GM19467 (cell line): ENCODE results near the gene ENOX1.

Experiments used
- ATAC-seq: cut with Tn5 transposase; IDR thresholded peaks from one replicate; pipeline ENCODE4 v1.9.1; 2021; ENCODE audit warnings: mild to moderate bottlenecking, moderate library complexity; ENCODE audit not compliant: unreplicated experiment

The ENOX1 gene

GRCh38 chr13:43326100-43326499 is 460.7 kb downstream of the ENOX1 start:
- ATAC-seq = no peak

DNA sequence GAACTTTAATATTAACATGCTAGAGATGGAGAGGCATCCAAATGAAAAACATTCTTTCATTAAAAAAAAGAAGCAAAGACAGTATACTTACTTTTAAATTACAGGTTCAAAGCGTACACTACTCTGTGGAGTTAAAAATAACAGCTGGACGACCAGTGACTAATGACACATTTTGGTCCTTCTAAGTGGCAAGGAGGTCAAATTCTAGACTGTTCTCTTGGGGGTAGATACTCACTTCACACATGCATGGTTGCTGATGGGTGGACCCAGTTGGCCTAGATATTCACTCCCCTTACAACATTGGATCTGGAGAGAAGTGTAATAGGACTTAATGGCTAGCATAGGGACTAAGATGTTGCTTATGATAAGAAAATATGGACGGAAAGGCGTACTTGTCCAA is 461.1 kb downstream of the ENOX1 start:
- ATAC-seq = no peak

- no peak for ATAC-seq
Observed at GRCh38 chr13:43324129-43324528, 462.6 kb downstream of the ENOX1 start.

DNA sequence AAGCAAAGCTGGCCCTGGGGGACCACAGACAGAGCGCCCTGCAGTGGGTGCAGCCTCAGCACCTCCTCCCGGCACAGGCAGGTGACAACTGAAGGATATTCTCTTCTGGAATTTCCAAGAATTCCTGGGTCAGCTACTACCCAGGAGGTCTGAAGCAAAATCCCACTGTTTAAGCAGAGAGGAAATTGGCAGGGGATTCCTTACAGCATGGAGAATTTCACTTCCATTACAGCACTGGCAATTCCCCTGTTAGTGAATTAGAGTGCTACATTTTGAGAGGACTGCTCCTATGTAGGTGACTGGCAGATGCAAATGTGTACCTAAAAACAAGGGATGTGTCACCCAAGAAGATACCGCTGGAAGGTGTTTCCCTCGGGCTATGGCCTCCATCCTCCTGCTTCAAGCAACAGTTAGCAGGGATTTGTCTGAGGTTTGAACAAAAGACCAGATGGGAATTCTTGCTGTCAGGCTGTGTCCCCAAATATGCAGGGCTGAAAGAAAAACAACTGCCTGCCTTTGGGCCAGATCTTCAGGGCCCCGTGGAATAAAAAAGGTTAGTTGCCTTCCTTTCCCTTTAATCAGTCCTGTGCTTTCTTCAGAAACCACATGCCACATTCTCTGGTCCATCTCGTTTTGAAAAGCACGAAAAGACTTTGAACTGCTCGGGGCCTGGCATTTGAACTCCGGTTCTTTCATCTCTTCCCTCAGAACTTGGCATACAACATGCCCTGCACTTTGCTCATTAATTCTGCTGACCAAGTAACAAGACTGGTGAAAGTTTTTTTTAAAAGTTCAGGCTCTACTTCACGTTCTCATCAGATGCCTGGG is 466.9 kb downstream of the ENOX1 start:
- ATAC-seq = no peak

GRCh38 chr13:43316946-43317353 is 469.8 kb downstream of the ENOX1 start:
- no peak for ATAC-seq

- ATAC-seq = no peak
Observed at GRCh38 chr13:43316281-43316680, 470.5 kb downstream of the ENOX1 start.

DNA sequence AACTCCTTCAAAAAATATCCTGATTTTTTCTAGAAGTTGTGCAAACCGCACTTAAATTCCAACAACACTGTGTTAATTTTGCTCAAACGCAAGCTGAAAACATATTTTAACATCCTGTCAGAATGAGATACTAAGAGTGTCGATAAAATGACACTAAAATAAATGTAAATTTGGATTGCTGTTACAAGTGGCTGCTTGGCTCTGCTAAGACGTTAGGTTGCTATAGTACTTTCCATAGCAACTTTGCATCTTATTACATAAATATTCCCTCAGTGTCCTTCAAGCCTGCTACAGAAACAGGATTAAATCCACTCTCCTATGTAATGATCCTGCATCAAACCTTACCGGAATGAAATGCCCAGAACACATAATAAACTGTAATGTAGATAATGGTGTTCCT is 471.2 kb downstream of the ENOX1 start:
- ATAC-seq = no peak

DNA sequence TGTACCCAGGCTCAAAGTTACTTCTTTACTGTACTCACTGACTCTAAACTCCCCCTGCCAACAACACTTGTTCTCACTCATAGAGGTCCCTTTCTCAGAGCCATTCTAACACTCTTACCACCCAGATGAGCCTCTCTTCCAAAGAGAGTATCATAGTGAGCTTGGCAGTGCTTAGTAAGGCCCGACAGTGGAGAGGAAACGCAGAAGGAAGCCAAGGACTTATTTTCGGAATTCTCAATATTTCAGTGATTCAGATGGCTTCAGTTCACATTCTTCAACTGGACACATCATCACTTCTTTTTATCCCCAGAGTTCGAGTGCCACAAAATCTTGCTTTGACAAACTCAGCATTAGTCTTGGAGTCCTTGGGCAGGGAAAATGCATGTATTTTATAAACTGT is 477.5 kb downstream of the ENOX1 start:
- no peak for ATAC-seq

DNA sequence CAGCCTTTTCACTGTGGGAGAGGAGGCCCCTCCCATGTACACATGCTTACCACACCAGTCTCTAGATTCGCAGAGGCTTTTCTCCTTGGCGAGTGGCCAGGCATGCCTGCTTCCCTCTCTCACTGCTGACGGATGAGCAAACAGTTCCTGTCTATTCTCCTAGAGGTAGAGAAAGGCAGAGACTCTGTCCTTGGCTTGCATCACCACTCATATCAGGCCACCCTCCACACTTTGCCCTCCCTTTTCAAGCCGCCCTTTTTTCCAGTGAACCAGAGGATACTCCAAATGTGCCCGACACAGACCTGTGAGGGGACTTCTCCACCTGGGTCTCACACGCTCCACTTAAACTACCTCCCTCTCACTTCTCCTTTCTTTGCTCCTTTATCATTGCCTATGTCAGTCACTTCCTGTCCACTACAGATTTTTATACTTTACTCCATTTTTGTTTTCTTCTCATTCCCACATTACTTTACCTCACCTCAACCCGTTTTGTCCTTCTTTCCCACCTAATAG is 478.8 kb downstream of the ENOX1 start:
- peak; percentile 69 for ATAC-seq

- no peak for ATAC-seq
Observed at GRCh38 chr13:43307221-43307920, 479.4 kb downstream of the ENOX1 start.

GRCh38 chr13:43306372-43306771 is 480.4 kb downstream of the ENOX1 start:
- ATAC-seq = no peak

GRCh38 chr13:43305416-43305815 is 481.4 kb downstream of the ENOX1 start:
- no peak for ATAC-seq

DNA sequence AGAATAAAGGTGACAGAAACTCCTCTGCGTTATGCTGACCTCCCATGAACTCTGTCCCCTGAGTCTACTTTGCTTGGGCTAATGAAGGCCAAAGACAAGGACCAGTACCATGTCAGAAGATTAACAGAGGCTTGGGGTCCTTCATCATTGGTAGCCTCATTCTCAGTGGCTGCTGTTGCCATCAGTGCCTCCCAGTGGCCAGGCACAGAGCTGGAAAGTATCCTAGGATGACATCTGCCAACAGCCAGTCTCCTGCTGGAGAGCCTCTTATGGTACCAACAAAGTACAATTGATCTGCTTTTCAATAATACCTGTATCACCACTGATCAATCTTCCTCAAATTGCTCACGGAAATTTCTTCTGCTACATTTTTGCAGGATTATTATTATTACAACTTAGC is 481.8 kb downstream of the ENOX1 start:
- no peak for ATAC-seq

- no peak for ATAC-seq
Observed at GRCh38 chr13:43304449-43304848, 482.3 kb downstream of the ENOX1 start.

DNA sequence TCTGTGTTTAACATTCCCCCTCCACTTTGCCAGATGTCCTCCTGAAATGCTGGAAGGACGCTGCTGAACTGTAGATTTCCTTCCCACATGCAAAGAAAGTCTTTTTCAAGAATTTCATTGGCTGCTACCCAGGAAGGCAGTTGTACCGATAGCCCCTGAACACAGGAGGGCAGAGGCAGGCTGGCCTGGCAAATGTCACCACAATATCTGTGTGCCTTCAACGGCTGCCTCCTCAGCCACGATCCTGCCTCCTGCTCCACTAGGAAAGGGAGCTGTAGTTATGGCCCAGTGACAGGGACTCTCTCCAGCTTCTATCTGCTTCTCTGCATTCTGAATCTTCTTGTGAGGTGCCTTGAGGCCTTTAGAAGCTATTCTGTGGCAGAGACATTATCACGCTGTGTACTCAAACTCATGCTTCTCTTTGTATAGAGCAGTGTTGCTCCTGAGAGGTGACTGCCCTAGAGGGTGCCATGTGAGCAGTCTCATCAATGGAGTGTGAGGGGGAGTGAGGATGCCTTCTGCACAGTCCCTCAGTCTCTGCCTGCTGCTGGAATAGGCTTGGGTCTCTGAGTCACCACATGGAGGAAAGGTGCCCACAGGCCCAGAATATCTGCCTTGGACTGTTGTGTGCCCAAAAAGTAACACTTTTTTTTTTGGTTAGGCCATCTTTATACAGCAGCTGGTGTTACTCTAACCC is 483.6 kb downstream of the ENOX1 start:
- peak; percentile 67 for ATAC-seq

DNA sequence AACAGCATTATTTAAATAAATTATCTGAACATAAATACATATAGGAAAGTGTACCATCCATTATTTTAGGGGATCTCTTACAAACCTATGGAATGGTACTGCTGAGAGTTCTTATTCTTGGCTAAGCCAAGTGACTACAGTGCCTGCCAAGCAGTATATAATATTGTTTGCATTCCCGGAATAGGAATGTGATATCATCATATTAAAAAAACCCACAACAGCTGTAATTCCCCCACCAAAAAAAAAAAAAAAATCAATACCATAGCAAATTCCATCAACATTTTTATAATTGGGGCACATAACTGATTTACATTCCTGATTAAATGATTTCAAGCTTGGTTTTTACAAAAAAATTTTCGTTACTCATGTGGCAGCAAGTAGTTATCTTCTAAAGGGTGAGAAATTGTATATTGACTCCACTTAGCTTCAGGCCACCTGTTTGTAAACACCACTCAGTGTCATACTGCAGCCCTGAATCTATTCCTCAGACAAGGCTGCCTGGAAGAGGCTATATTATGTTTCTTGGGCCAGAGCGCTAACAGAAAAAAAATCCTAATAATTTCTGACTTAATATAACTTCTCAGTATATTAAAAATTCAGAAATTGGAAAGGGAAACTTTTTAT is 485.3 kb downstream of the ENOX1 start:
- ATAC-seq = no peak

- ATAC-seq = no peak
Observed at GRCh38 chr13:43300865-43301264, 485.9 kb downstream of the ENOX1 start.

GRCh38 chr13:43299374-43299773 is 487.4 kb downstream of the ENOX1 start:
- no peak for ATAC-seq

GRCh38 chr13:43298816-43299215 is 488.0 kb downstream of the ENOX1 start:
- ATAC-seq = no peak

- no peak for ATAC-seq
Observed at GRCh38 chr13:43297967-43298678, 488.6 kb downstream of the ENOX1 start.
